ENCODE data around the gene EHMT2. TPM values are rescaled to one million over a fixed set of nuclear protein-coding genes. Genes with fewer than 3 reads are reported as not detected.
A peak's percentile ranks its signal among the peaks of the same experiment; 100 is the strongest.

The EHMT2 gene
- total RNA-seq, 1 donor = 62.0 TPM

DNA sequence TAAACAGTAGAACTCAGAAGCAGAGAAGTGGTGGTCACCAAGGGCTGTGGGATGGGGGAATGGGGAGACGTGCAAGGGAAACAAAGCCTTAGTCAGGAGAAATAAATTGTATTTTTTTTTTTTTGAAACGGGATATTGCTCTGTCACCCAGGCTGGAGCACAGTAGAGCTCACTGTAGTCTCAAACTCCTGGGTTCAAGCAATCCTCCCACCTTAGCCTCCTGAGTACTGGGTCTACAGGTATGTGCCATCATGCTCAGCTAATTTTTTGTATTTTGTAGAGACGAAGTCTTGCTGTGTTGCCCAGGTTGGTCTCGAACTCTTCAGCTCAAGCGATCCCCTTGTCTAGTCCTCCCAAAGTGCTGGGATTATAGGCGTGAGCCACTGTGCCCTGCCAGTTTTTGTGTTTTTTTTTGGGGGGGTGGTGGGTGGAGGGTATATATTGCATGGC, 66.6 kb downstream of the EHMT2 start:
- TF ChIP-seq, protein P1, sequence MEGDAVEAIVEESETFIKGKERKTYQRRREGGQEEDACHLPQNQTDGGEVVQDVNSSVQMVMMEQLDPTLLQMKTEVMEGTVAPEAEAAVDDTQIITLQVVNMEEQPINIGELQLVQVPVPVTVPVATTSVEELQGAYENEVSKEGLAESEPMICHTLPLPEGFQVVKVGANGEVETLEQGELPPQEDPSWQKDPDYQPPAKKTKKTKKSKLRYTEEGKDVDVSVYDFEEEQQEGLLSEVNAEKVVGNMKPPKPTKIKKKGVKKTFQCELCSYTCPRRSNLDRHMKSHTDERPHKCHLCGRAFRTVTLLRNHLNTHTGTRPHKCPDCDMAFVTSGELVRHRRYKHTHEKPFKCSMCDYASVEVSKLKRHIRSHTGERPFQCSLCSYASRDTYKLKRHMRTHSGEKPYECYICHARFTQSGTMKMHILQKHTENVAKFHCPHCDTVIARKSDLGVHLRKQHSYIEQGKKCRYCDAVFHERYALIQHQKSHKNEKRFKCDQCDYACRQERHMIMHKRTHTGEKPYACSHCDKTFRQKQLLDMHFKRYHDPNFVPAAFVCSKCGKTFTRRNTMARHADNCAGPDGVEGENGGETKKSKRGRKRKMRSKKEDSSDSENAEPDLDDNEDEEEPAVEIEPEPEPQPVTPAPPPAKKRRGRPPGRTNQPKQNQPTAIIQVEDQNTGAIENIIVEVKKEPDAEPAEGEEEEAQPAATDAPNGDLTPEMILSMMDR (IDR thresholded peaks at IDR 0.05; ENCODE audit: insufficient read depth, low read length) = no peak
- H3K4me3 ChIP-seq (ENCODE audit: low read depth, low read length) = peak overlapping the region; percentile 85
- DNase-seq (ENCODE audit: low read depth) = no peak

Small RNAs within 50 kb of the gene (small RNA-seq; reads per million reads assigned to genes)
- gene AL645922.1 (not detected), gene SNORD48 (23.7 reads per million, percentile 96 among the genes with 10 or more reads in this experiment), gene SNORD52 (not detected)

Other genes with a start within 250 kb of the EHMT2 start
- 109 and 161 TPM in 2 replicates for gene BAG6, start 245.0 kb downstream of the EHMT2 start, total RNA-seq (ENCODE audit: low replicate concordance)
- 2.0 TPM in 1 of 2 replicates, not detected in the other for gene APOM, start 241.8 kb downstream of the EHMT2 start, total RNA-seq (ENCODE audit: low replicate concordance)
- 18.4 and 26.3 TPM in 2 replicates for gene C6orf47, start 236.9 kb downstream of the EHMT2 start, total RNA-seq (ENCODE audit: low replicate concordance)
- 19.9 and 69.8 TPM in 2 replicates for gene GPANK1, start 232.7 kb downstream of the EHMT2 start, total RNA-seq (ENCODE audit: low replicate concordance)
- gene CSNK2B, start 231.6 kb downstream of the EHMT2 start, total RNA-seq (ENCODE audit: low replicate concordance) = 134 and 214 TPM in 2 replicates
- 2.8 and 4.5 TPM in 2 replicates for gene LY6G5B, start 227.7 kb downstream of the EHMT2 start, total RNA-seq (ENCODE audit: low replicate concordance)
- gene LY6G5C, start 216.6 kb downstream of the EHMT2 start, total RNA-seq (ENCODE audit: low replicate concordance) = 1.1 TPM in 1 of 2 replicates, not detected in the other
- gene ABHD16A, start 194.4 kb downstream of the EHMT2 start, total RNA-seq (ENCODE audit: low replicate concordance) = 23.5 and 27.1 TPM in 2 replicates
- not detected in 2 replicates for gene LY6G6F, start 190.8 kb downstream of the EHMT2 start, total RNA-seq (ENCODE audit: low replicate concordance)
- not detected in 2 replicates for gene LY6G6D, start 182.3 kb downstream of the EHMT2 start, total RNA-seq (ENCODE audit: low replicate concordance)
- gene LY6G6C, start 176.0 kb downstream of the EHMT2 start, total RNA-seq (ENCODE audit: low replicate concordance) = not detected in 2 replicates
- not detected in 2 replicates for gene MPIG6B, start 174.3 kb downstream of the EHMT2 start, total RNA-seq (ENCODE audit: low replicate concordance)
- 70.5 and 223 TPM in 2 replicates for gene DDAH2, start 168.4 kb downstream of the EHMT2 start, total RNA-seq (ENCODE audit: low replicate concordance)
- 174 and 576 TPM in 2 replicates for gene CLIC1, start 161.2 kb downstream of the EHMT2 start, total RNA-seq (ENCODE audit: low replicate concordance)
- gene MSH5, start 157.7 kb downstream of the EHMT2 start, total RNA-seq (ENCODE audit: low replicate concordance) = 3.1 and 23.0 TPM in 2 replicates
- gene SAPCD1, start 135.0 kb downstream of the EHMT2 start, total RNA-seq (ENCODE audit: low replicate concordance) = 0.90 and 6.2 TPM in 2 replicates
- 0.36 and 0.90 TPM in 2 replicates for gene VWA7, start 120.4 kb downstream of the EHMT2 start, total RNA-seq (ENCODE audit: low replicate concordance)
- gene VARS1, start 101.9 kb downstream of the EHMT2 start, total RNA-seq (ENCODE audit: low replicate concordance) = 19.6 and 68.8 TPM in 2 replicates
- 49.5 and 88.3 TPM in 2 replicates for gene LSM2, start 90.7 kb downstream of the EHMT2 start, total RNA-seq (ENCODE audit: low replicate concordance)
- 1.4 and 2.4 TPM in 2 replicates for gene HSPA1L, start 82.4 kb downstream of the EHMT2 start, total RNA-seq (ENCODE audit: low replicate concordance)
- 52.8 and 76.9 TPM in 2 replicates for gene HSPA1A, start 82.2 kb downstream of the EHMT2 start, total RNA-seq (ENCODE audit: low replicate concordance)
- gene HSPA1B, start 70.0 kb downstream of the EHMT2 start, total RNA-seq (ENCODE audit: low replicate concordance) = 62.0 and 112 TPM in 2 replicates
- 35.8 and 48.2 TPM in 2 replicates for gene NEU1, start 34.9 kb downstream of the EHMT2 start, total RNA-seq (ENCODE audit: low replicate concordance)
- gene SLC44A4, start 18.7 kb downstream of the EHMT2 start, total RNA-seq (ENCODE audit: low replicate concordance) = 0.27 TPM in 1 of 2 replicates, not detected in the other
- 3.3 and 3.8 TPM in 2 replicates for gene ZBTB12, start 4.4 kb upstream of the EHMT2 start, total RNA-seq (ENCODE audit: low replicate concordance)
- gene C2, start 30.0 kb upstream of the EHMT2 start, total RNA-seq (ENCODE audit: low replicate concordance) = 4.4 and 48.2 TPM in 2 replicates
- 32.9 and 39.1 TPM in 2 replicates for gene CFB, start 48.4 kb upstream of the EHMT2 start, total RNA-seq (ENCODE audit: low replicate concordance)
- gene NELFE, start 61.3 kb upstream of the EHMT2 start, total RNA-seq (ENCODE audit: low replicate concordance) = 36.6 and 109 TPM in 2 replicates
- gene SKIC2, start 61.5 kb upstream of the EHMT2 start, total RNA-seq (ENCODE audit: low replicate concordance) = 30.7 and 42.8 TPM in 2 replicates
- gene DXO, start 74.4 kb upstream of the EHMT2 start, total RNA-seq (ENCODE audit: low replicate concordance) = 15.9 and 28.8 TPM in 2 replicates
- gene C4A, start 84.4 kb upstream of the EHMT2 start, total RNA-seq (ENCODE audit: low replicate concordance) = 5.2 and 33.5 TPM in 2 replicates
- gene C4B, start 117.1 kb upstream of the EHMT2 start, total RNA-seq (ENCODE audit: low replicate concordance) = 4.1 and 19.4 TPM in 2 replicates
- 0.09 and 1.3 TPM in 2 replicates for gene CYP21A2, start 140.7 kb upstream of the EHMT2 start, total RNA-seq (ENCODE audit: low replicate concordance)
- 54.0 and 315 TPM in 2 replicates for gene TNXB, start 211.6 kb upstream of the EHMT2 start, total RNA-seq (ENCODE audit: low replicate concordance)
- gene ATF6B, start 230.5 kb upstream of the EHMT2 start, total RNA-seq (ENCODE audit: low replicate concordance) = 23.8 and 40.6 TPM in 2 replicates
- 5.6 and 7.9 TPM in 2 replicates for gene FKBPL, start 232.6 kb upstream of the EHMT2 start, total RNA-seq (ENCODE audit: low replicate concordance)

Measured in fibroblast of the aortic adventitia (primary cell).